Coronary artery (tissue), 2 donors: ENCODE measurements around the gene WASL.

Experiments
- DNase-seq: peaks from one replicate; pipeline ENCODE4 v3.0.0-alpha.2; 2017; ENCODE audit warnings: low spot score
- H3K27ac ChIP-seq, 2 donors: fragments of 200-600 bp; sonication (generic); one replicate each; pipeline ENCODE4 v1.5.1; 2016 to 2019
- H3K4me3 ChIP-seq: fragments of 200-600 bp; sonication (generic); 2 replicates; pipeline ENCODE4 v1.5.1; 2016; ENCODE audit warnings: mild to moderate bottlenecking, moderate library complexity
- TF ChIP-seq, protein P1 (sequence below): fragments of 200-600 bp; sonication (generic); IDR thresholded peaks from one replicate; pipeline ENCODE4 v1.5.1; 2019; ENCODE audit warnings: antibody characterized with exemption

WASL gene

DNA sequence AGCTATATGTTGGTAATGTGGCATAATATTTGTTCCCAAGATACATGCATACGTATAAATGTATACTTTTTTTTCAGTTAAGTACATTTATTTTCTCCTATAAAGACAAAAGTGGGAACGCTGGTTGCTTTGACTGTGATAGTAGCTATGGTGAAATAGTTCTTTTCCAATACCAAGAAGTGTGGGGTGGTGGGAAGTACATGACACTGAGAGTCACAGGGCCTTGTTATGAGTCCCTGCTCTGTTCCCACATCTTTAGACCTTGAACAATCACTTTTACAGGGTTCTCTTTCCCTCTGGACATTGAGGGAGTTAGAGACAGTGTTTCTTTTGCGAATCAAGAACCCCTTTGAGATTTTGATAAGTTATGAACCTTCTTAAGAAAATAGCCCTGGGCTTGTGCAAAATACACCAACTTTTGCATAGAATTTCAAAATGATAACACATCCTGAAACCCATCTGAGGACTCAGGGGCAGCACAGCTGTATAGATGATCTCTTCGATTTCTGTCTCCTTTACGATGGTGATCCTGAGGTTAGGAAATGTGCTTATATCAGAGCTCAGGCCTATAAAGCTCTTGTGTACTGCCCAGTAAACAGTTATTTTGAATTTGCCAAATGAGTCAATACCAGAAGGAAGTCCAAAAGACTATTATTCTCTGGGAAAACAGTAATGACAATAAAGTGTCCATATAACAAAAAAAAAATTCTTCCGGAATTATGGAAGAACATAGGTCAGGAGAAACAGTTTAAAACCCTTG is 92.1 kb downstream of the WASL start:
- DNase-seq = no peak
- TF ChIP-seq, protein P1, sequence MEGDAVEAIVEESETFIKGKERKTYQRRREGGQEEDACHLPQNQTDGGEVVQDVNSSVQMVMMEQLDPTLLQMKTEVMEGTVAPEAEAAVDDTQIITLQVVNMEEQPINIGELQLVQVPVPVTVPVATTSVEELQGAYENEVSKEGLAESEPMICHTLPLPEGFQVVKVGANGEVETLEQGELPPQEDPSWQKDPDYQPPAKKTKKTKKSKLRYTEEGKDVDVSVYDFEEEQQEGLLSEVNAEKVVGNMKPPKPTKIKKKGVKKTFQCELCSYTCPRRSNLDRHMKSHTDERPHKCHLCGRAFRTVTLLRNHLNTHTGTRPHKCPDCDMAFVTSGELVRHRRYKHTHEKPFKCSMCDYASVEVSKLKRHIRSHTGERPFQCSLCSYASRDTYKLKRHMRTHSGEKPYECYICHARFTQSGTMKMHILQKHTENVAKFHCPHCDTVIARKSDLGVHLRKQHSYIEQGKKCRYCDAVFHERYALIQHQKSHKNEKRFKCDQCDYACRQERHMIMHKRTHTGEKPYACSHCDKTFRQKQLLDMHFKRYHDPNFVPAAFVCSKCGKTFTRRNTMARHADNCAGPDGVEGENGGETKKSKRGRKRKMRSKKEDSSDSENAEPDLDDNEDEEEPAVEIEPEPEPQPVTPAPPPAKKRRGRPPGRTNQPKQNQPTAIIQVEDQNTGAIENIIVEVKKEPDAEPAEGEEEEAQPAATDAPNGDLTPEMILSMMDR = no peak
- H3K4me3 ChIP-seq = no peak overlapping the region
- H3K27ac ChIP-seq = no peak overlapping the region

DNA sequence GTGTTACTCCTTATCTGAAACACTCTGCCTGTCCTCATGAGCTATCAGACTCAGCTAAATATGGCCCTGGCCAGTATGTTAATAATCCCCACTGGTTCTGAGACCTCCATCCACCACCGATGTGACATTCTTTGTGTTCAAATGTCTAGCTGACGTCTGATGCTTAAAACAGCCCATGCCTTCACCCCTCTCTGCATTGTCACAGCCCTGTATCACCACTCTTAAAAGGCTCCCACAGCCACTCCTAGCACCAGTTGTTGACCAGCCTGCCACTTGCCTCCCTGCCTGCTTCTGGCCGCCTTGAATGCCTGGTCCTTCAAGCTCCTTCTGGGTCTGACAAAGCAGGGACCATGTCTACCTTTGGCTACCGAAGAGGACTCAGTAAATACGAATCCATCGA is 93.2 kb downstream of the WASL start, which contains the start of gene LMOD2:
LMOD2 (plus strand) TSS at position 253 of the 400 bp plus-strand sequence; CDS start at position 351, 98 bp downstream.
- no peak for DNase-seq
- no peak within 1 kb of the TSS for H3K27ac ChIP-seq
- TF ChIP-seq, protein P1 = no peak
- H3K4me3 ChIP-seq = no peak within 1 kb of the TSS

DNA sequence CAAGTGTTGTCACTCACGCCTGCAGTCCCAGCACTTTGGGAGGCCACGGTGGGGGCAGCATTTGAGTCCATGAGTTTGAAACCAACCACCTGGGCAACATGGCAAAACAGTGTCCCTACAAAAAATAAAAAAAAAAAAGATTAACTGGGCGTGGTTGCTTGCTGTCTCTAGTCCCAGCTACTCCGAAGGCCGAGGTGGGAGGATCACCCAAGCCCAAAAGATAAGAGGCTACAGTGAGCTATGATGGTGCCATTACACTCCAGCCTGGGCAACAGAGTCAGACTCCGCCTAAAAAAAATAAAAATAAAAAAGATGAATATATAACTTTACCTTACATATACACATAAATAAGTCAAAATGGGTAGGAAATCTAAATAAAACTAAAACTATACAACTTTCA is 95.6 kb downstream of the WASL start:
- Histone ChIP-seq H3K4me3 (no peak overlapping the region), H3K27ac (no peak overlapping the region)
- no peak for DNase-seq
- TF ChIP-seq, protein P1 = no peak

DNA sequence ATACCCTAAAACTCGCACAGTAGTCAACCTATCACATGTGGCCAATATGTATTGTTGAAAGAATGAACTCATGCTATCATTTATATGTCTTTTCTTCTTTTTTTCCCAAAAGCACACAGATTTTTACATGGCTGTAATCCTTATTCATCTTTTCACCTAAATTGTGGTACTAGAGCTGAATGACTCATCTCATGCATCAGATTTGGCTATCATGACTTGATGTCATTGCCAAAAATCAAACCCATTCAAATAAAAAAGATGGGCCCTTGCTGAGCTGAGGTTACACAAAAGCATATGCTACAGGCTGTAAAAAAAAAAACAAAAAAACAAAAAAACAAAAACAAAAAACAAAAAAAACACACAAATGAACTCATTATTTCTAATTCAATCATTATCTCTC is 96.4 kb downstream of the WASL start:
- TF ChIP-seq, protein P1 = no peak
- no peak overlapping the region for H3K27ac ChIP-seq
- H3K4me3 ChIP-seq = no peak overlapping the region
- no peak for DNase-seq

DNA sequence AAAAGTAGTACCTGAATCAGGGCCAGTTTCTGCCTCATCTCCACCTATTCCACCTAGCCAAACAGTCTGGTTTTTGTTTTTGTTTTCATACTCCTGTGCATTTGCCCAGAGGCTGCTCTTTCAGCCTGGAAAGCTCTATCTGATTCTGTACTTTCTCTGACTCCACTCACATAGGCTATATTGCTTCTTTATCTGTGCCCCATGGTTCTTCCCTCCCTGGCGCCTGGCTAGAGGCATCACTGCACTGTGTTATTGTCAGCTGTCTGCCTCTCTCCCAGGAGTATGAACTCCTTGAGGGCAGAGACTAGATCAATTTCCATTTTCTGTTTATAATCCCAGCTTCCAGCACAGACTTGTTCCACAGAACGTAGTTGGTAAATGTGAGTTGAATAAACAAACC is 98.2 kb downstream of the WASL start:
- Histone ChIP-seq H3K27ac (no peak overlapping the region), H3K4me3 (no peak overlapping the region)
- DNase-seq = no peak
- TF ChIP-seq, protein P1 = no peak

DNA sequence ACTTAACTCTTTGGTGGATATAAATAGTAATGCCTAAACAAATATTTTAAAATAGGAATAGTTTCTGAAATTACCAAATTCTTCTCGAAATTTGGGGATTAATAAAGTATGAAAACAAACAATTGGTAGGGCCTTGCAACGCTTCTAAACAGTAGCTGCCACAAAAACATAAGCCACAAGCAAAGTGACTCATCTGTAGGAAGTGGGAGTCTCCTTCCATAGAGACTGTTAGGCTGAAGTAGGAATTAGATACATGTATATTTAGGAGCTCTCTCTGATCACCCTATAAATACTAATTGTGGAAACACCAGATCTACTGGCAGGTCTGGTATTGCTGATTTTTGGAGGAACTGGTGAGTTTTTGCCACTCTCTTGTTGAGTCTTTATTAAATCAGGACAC is 98.8 kb downstream of the WASL start:
- H3K4me3 ChIP-seq = no peak overlapping the region
- TF ChIP-seq, protein P1 = no peak
- no peak for DNase-seq
- H3K27ac ChIP-seq = no peak overlapping the region

DNA sequence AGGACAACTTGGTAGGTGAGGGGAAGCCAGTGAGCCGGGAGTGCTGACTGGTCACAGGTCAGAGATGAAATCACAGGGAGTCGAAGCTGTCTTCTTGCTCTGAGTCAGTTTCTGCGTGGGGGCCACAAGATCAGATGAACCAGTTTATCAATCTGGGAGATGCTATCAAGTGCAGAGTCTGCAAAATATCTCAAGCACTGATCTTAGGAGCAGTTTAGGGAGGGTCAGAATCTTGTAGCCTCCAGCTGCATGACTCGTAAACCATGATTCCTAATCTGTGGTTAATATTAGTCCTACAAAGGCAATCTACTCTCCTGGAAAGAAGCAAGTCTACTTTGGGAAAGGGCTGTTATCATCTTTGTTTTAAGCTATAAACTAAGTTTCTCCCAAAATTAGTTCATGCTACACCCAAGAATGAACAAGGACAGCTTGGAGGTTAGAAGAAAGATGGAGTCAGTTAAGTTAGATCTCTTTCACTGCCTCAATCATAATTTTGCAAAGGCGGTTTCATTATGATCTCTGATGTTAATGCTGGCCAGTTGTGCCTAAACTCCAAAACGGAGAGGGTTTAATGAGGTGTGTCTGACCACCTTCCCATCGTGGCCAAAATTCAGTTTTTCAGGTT is 101.6 kb downstream of the WASL start:
- DNase-seq = no peak
- Histone ChIP-seq H3K27ac (no peak overlapping the region), H3K4me3 (no peak overlapping the region)
- TF ChIP-seq, protein P1 = no peak
